Suppressor macrophage treated with lipopolysaccharide for 1 hour (primary cell): ENCODE results near the gene NCBP3.
"Not testable (repeated sequence)": the region's sequence is repeated elsewhere in the genome, so short reads cannot be mapped to it uniquely, and the experiment has no call there.

Source experiments
- DNase-seq, 3 donors: peaks; one replicate each; pipeline ENCODE4 v3.0.0-alpha.2; 2020 to 2022

NCBP3 gene

DNA sequence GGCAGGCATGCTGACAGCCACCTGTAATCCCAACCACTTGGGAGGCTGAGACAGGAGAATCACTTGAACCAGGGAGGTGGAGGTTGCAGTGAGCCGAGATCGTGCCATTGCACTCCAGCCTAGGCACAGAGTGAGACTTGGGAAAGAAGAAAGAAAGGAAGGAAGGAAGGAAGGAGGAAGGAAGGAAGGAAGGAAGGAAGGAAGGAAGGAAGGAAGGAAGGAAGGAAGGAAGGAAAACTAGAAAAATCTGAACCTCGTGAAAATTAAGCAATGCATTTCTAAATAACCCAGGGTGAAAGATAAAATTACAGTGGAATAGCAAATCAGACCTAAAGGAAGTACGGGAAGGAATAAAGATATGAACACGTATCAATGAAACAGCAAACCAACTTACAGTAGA lies 60.7 kb downstream of the NCBP3 start:
- DNase-seq = not testable (repeated sequence)

GRCh38 chr17:3782751-3783150 lies 63.3 kb downstream of the NCBP3 start:
- DNase-seq = no peak

GRCh38 chr17:3780986-3781385 lies 65.1 kb downstream of the NCBP3 start:
- DNase-seq = no peak

DNA sequence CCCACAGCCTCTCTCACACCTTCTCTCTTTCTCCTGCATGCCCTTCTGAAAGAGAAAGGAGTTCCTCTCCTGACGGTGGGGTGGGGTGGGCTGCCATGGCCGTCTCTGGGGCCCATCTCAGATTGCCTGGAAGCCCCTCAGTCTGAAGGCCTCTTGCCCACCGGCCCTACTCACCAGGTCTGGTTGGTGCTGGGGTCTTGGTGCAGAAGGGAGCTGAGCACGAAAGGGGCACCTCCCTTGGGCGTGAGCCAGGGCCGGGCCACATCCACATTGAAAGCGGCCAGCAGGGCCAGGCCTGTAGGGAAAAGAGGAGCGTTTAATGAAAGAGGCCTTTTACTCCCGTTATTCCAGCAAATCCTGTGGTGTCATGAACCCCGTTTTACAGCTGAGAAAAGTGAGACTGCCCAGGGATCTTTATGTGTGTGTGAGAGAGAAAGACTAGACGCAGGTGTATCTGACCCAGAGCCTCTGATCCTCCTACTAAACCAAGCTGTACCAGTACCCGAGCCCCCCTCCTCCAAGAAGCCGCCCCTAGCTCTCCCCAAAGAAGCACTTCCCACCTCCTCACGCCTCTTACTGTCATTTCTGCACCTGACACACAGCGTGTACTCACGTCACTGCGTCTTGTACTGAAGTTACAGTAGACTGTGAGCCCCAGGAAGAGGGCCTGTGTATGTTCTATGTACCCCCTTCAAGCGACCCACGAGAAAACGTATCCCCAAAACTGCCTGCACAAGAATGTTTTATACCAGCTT lies 68.5 kb downstream of the NCBP3 start:
- DNase-seq = no peak

DNA sequence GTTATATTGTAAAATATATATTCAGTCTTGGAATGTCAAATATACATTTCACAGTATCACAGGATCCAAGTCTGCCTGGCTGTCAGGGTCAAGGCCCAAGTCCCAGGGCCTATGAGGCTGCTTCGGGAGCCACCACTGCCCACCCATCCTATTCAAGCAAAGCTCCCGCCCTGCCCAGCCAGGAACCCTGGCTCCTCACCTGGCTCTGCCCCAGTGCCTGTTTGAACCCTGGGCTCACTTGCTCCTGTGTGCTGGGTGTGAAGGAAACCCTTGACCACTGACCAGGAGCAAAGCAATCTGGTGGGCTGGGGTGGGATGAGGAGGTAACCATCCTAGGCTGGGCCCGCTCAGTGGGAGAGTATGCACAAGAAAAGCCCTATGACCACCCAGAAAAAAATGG lies 72.1 kb downstream of the NCBP3 start:
- DNase-seq = no peak

- DNase-seq = peak; percentile 28 to 45 (median 40)
Observed at GRCh38 chr17:3773511-3773910, 72.5 kb downstream of the NCBP3 start.

GRCh38 chr17:3772764-3773163 lies 73.3 kb downstream of the NCBP3 start:
- DNase-seq = no peak

- no peak for DNase-seq
Observed at GRCh38 chr17:3771140-3771539, 74.9 kb downstream of the NCBP3 start.

DNA sequence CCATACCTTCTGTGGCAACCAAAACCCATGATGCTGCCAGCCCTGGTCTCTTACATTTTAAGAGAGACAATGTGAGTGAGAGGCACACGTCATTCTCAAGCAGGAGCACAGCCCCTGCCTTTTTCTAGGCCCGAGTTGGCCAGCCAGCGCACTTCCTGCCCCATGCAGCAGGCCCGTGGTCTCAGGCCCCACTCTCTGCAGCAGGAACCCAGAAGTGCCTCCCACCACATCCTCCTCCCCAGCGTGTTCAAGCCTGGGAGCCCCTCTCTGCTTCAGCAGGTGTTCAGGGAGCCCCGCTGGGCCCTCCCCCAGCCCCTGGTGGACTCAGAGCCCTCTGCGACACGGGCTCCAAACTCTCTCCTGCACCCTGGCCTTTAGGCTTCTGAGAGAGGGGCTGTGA lies 75.6 kb downstream of the NCBP3 start:
- peak; percentile 20 to 35 (median 29) for DNase-seq

- no peak for DNase-seq
Observed at GRCh38 chr17:3768769-3769168, 77.3 kb downstream of the NCBP3 start.

GRCh38 chr17:3768341-3768740 lies 77.7 kb downstream of the NCBP3 start:
- no peak for DNase-seq

GRCh38 chr17:3766779-3767178 lies 79.3 kb downstream of the NCBP3 start:
- no peak for DNase-seq

- no peak for DNase-seq
Observed at GRCh38 chr17:3765981-3766380, 80.1 kb downstream of the NCBP3 start.

GRCh38 chr17:3763777-3764170 lies 82.3 kb downstream of the NCBP3 start:
- DNase-seq = peak in 2 of 3 donors; percentile 20 to 38

DNA sequence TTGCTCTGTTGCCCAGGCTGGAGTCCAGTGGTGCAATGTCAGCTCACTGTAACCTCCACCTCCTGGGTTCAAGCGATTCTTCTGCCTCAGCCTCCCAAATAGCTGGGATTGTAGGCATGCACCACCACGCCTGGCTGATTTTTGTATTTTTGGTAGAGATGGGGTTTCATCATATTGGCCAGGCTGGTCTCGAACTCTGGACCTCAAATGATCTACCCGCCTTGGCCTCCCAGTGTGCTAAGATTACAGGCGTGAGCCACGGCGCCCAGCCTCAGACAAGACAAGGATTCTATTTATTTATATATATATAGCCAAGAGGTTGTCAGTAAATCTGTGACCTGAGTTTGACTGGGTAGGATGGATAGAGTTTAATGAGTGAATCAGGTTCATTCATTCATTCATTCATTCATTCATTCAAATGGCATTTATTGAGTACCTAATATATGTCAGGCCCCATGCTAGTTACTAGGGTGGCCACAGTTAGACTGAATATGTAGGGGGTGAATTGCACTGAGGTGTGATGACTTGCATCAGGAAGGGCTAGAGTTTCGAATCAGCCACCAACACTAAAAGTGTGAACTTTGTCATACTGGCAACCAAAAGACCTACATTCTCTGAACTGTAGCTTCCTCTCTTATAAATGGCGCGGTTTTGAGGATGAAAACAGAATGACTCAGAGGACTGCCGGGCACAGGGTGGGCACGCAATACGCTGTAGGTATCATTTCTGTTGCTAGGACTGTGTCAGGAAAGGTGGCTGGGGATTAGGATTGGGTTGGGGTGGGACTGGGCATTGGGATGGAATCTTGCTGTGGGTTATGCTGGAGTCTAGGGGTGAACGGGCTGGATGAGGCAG lies 82.9 kb downstream of the NCBP3 start:
- DNase-seq = peak; percentile 38 to 67 (median 55)

DNA sequence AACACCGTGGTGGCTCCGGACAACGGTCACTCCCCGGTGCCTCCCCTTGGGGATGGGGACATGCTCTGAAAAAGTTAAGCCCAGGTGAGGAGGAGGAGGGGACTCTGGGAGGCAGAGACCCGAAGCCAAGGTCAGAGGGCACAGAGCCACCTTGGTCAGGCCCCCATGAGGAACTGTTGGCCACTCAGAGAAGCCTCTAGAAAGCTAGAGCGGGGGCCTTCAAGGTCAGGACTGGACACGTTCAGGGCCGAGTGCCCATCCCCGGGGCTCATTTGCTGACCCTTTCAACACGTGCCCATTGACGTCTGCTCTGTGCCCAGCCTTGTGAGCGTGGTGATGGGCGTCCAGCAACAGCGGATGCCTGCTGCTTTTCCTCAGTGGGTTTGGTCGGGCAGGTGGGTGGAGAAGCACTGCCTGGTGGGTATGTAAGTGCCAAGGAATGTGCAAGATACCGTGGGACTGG lies 84.1 kb downstream of the NCBP3 start:
- DNase-seq = no peak

DNA sequence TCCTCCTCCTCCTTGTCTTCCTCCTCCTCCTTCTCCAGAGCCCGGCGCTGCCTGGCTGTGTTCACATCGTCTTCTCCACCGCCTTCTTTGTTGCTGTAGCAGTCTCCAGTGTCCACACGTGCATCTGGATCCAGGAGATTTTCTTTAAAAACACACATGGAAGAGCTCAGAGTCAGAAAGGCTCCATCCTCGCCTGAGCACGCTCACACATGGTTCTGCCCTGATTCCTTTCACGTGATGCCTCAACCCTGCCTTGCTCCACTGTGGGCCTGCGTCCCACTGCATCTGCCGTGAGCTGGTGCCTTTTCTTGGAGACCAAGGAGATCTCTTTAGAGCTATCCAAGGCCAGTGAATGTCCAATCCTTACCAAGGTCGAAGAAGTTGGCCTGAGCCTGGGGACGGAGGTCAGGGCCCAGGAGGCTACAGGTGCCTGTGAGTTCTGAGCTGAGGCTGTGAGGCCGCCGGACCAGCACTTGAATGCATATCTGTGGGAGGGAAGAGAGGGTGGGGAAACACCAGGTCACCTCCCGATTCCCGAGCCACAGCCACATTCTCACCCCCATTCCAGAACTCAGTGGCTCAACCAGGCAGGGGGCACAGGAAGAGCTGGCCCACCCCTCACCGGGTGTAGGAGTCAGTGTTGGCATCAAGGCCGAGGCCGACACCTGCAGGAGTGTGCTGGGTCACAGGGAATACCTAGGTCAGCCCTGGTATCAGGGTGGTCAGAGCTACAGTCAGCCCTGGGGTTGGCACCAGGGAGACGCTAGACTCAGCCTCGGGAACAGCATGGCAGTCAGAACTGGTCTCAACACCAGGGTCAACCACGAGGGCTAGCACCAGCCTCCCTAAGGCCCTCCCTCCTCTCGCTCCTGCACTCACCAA lies 84.8 kb downstream of the NCBP3 start:
- no peak for DNase-seq

- no peak for DNase-seq
Observed at GRCh38 chr17:3759597-3760216, 86.3 kb downstream of the NCBP3 start.

DNA sequence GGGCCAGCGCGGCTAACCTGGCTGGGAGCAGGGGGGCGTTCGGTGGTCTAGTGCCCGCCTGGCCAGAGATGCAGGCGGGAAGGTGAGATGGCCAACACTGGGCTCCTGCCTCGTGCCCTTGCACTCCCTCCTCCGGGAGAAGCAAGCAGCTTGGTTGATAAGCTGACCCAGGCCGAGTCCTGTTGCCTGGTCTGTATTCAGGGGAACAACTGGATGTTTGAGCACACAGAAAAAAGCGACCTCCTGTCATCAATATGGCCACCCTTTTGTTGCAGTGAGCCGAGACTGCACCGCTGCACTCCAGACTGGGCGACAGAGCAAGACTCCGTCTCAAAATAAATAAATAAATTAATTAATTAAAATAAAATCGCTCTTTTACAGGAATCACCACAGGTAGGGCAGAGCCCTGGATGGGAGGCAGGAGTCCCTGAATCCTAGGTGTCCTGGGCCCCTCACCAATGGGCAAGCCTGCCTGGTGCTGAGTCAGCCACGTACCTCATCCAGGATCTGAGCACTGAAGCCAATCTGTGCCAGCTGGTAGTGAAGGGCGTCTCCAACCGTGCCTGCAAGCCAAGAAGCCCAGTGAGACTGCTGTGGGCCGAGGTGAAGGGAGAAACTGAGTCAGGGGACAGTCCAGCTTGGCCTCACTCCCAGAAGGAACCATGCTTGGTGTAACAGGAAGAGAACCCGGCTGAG lies 90.6 kb downstream of the NCBP3 start:
- no peak for DNase-seq

DNA sequence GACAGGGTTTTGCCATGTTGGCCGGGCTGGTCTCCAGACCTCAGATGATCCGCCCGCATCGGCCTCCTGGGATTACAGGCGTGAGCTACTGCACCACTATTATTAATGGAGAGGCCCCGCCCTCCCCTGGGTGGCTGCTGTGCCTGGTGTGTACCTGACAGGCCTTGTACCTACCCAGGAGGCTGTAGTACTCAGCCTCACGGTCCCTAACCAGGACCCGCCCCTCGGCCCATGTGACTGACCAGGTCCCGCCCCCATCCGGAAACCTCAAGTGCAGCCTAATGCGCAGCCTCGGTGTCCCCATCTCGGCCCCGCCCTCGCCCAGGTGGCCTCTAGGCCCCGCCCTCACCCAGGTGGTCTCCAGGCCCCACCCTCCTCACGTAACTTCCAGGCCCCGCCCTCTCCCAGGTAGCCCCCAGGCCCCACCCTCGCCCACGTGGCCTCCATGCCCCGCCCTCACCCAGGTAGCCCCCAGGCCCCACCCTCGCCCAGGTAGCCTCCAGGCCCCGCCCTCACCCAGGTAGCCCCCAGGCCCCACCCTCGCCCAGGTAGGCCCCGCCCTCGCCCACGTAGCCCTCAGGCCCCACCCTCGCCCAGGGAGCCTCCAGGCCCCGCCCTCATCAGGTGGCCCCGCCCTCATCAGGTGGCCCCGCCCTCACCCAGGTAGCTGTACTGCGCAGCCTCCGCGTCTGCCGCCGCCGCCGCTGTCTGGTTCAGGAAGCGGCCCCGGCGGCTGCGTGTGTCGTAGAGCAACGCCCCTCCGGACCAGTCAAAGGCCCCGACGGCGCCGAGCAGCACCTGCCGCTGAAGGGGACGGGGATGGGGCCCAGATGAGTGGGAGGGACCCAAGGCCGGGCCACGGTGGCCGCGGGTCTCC lies 91.3 kb downstream of the NCBP3 start:
- DNase-seq = peak in 1 of 3 donors; percentile 42

DNA sequence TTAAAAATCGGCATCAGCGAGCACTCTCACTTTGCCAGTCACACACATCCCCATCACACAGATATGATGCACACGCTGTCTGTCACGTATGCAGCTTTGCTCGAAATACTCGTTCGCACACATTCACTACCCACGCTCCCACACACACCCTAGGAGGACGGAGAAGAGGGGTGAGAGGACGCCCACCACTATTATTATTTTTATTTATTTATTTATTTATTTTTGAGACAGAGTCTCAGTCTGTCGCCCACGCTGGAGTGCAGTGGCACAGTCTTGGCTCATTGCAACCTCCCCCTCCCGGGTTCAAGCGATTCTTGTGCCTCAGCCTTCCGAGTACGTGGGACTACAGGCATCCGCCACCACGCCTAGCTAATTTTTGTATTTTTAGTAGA lies 92.0 kb downstream of the NCBP3 start:
- no peak for DNase-seq
